ENCODE measurements around the gene ANK3. TPM values are rescaled to one million over a fixed set of nuclear protein-coding genes. Genes with fewer than 3 reads are reported as not detected.

Gene ANK3
- total and polyA plus RNA-seq, 2 experiments from 2014 or later: 46.5 to 85.2 TPM

DNA sequence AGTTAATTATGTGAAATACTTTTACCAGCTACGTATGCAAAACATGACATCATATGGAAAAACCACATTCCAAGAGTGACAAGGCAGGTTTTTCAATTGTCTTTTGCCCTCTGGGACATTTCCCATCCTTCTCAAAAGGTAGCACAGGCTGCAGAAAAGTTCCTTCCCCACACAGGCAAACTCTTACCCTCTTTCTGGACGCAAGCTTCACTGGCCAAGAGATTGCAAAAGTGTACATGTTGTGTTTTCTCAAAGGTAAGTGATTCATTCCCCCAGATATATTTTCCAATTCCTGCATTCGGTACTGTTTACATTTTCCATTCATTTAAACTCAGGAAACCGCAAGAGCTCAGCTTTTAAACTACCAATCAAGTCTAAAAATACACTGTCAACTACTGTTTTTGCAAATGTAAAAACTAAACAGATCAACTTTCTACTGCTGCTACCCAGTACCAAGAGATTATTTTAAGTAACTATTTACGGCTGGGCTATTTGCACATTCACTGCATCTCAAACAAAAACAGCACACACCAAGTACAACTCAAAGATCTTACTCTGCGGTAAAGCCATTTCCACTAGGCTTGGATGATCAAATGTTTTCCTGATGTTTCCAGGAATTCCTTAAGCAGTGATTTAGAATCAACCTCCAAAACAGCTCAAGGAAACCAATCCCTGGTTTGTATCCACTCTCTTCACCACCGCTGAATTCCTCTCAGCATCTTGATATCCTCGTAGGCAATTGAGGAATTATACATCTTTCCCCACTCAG, 249.7 kb downstream of the ANK3 start:
- no peaks in the 10 kb centered on the region for H3K27me3 ChIP-seq (ENCODE audit: insufficient read depth)
- Mint-ChIP-seq H3K4me3 (no peak overlapping the region), H3K27ac (no peak overlapping the region), H3K27me3 (ENCODE audit: insufficient read depth, low read depth, poor library complexity) (no peaks in the 10 kb centered on the region), H3K4me1 (peaks cover 19% of the 10 kb centered on the region), H3K36me3 (ENCODE audit: low read depth) (no peaks in the 10 kb centered on the region; the same call in 2 of the 3 replicates), H3K9me3 (no peaks in the 10 kb centered on the region)
- TF ChIP-seq, protein P1, sequence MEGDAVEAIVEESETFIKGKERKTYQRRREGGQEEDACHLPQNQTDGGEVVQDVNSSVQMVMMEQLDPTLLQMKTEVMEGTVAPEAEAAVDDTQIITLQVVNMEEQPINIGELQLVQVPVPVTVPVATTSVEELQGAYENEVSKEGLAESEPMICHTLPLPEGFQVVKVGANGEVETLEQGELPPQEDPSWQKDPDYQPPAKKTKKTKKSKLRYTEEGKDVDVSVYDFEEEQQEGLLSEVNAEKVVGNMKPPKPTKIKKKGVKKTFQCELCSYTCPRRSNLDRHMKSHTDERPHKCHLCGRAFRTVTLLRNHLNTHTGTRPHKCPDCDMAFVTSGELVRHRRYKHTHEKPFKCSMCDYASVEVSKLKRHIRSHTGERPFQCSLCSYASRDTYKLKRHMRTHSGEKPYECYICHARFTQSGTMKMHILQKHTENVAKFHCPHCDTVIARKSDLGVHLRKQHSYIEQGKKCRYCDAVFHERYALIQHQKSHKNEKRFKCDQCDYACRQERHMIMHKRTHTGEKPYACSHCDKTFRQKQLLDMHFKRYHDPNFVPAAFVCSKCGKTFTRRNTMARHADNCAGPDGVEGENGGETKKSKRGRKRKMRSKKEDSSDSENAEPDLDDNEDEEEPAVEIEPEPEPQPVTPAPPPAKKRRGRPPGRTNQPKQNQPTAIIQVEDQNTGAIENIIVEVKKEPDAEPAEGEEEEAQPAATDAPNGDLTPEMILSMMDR (conservative IDR thresholded peaks at IDR 0.05; ENCODE audit: low read depth in 2 of 2): no peak
- TF ChIP-seq STAT1 (IDR thresholded peaks at IDR 0.05; ENCODE audit: unreplicated experiment) (no peak), POLR2AphosphoS5 (IDR thresholded peaks at IDR 0.05; ENCODE audit: low read depth) (no peak), CREB1 (CRISPR knock-in tag; IDR thresholded peaks at IDR 0.05; ENCODE audit: low read depth) (peak; percentile 81), EZH2phosphoT487 (IDR thresholded peaks at IDR 0.05; ENCODE audit: unreplicated experiment) (no peak)
- TF ChIP-seq, protein P2, sequence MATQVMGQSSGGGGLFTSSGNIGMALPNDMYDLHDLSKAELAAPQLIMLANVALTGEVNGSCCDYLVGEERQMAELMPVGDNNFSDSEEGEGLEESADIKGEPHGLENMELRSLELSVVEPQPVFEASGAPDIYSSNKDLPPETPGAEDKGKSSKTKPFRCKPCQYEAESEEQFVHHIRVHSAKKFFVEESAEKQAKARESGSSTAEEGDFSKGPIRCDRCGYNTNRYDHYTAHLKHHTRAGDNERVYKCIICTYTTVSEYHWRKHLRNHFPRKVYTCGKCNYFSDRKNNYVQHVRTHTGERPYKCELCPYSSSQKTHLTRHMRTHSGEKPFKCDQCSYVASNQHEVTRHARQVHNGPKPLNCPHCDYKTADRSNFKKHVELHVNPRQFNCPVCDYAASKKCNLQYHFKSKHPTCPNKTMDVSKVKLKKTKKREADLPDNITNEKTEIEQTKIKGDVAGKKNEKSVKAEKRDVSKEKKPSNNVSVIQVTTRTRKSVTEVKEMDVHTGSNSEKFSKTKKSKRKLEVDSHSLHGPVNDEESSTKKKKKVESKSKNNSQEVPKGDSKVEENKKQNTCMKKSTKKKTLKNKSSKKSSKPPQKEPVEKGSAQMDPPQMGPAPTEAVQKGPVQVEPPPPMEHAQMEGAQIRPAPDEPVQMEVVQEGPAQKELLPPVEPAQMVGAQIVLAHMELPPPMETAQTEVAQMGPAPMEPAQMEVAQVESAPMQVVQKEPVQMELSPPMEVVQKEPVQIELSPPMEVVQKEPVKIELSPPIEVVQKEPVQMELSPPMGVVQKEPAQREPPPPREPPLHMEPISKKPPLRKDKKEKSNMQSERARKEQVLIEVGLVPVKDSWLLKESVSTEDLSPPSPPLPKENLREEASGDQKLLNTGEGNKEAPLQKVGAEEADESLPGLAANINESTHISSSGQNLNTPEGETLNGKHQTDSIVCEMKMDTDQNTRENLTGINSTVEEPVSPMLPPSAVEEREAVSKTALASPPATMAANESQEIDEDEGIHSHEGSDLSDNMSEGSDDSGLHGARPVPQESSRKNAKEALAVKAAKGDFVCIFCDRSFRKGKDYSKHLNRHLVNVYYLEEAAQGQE (IDR thresholded peaks at IDR 0.05; ENCODE audit: unreplicated experiment): no peak
- no peaks in the 10 kb centered on the region for H4K20me1 ChIP-seq (replicated peaks; ENCODE audit: insufficient read depth)
- H3F3A ChIP-seq (replicated peaks; ENCODE audit: low read depth): no peaks in the 10 kb centered on the region
- peaks cover 18% of the 10 kb centered on the region for H3K79me2 ChIP-seq (replicated peaks; ENCODE audit: insufficient read depth)
- no peaks in the 10 kb centered on the region for H3K36me3 ChIP-seq (ENCODE audit: insufficient read depth)
- no peaks in the 10 kb centered on the region for H3K9me2 ChIP-seq (ENCODE audit: insufficient read depth)
- peak overlapping the region; percentile 48 for H3K4me3 ChIP-seq
- ATAC-seq (peak; percentile 25), DNase-seq (ENCODE audit: low spot score) (peak; percentile 93)
- peak overlapping the region; percentile 69 for H3K4me2 ChIP-seq
- H3K27ac ChIP-seq (ENCODE audit: low read depth): peak overlapping the region; percentile 94
- H3K4me1 ChIP-seq (ENCODE audit: insufficient read depth): peaks cover 18% of the 10 kb centered on the region
- H2AFZ ChIP-seq: no peak overlapping the region

DNA sequence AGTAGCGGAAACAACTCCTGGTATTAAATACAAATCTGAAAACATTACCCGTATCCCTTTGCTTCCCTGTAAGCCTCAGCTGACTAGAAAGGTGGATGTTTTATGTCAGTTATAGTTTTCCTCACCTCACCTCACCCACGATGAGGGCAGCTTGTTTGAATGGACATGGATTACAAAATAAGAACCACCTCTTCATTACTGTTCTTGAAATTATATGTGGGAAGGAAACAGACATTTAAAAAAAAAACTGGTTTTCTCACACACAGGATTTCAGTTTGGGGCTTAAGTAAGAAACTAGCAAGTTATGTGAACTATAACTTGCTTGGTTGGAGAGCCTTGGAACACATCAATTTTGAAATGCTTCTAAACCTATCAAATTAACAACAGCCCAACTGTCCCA, 250.4 kb downstream of the ANK3 start:
- Histone ChIP-seq H3K9me2 (ENCODE audit: insufficient read depth) (no peaks in the 10 kb centered on the region), H2AFZ (no peak overlapping the region), H3K79me2 (replicated peaks; ENCODE audit: insufficient read depth) (peaks cover 18% of the 10 kb centered on the region), H3K4me3 (peak overlapping the region; percentile 48), H3F3A (replicated peaks; ENCODE audit: low read depth) (no peaks in the 10 kb centered on the region), H4K20me1 (replicated peaks; ENCODE audit: insufficient read depth) (no peaks in the 10 kb centered on the region), H3K4me2 (peak overlapping the region; percentile 61), H3K27ac (ENCODE audit: low read depth) (peak overlapping the region; percentile 92), H3K4me1 (ENCODE audit: insufficient read depth) (peaks cover 18% of the 10 kb centered on the region), H3K27me3 (ENCODE audit: insufficient read depth) (no peaks in the 10 kb centered on the region), H3K36me3 (ENCODE audit: insufficient read depth) (no peaks in the 10 kb centered on the region)
- Mint-ChIP-seq H3K36me3 (ENCODE audit: low read depth) (no peaks in the 10 kb centered on the region; the same call in 2 of the 3 replicates), H3K4me3 (no peak overlapping the region), H3K4me1 (peaks cover 19% of the 10 kb centered on the region), H3K9me3 (no peaks in the 10 kb centered on the region), H3K27ac (no peak overlapping the region), H3K27me3 (ENCODE audit: insufficient read depth, low read depth, poor library complexity) (no peaks in the 10 kb centered on the region)
- ATAC-seq (no peak), DNase-seq (ENCODE audit: low spot score) (no peak)
- TF ChIP-seq EZH2phosphoT487 (IDR thresholded peaks at IDR 0.05; ENCODE audit: unreplicated experiment) (no peak), ZNF114 (CRISPR knock-in tag; IDR thresholded peaks at IDR 0.05) (no peak), STAT1 (IDR thresholded peaks at IDR 0.05; ENCODE audit: unreplicated experiment) (no peak), NANOG (IDR thresholded peaks at IDR 0.05; ENCODE audit: borderline replicate concordance) (no peak), CREB1 (CRISPR knock-in tag; IDR thresholded peaks at IDR 0.05; ENCODE audit: low read depth) (no peak), ZNF331 (CRISPR knock-in tag; IDR thresholded peaks at IDR 0.05; ENCODE audit: low read depth) (no peak), POLR2AphosphoS5 (IDR thresholded peaks at IDR 0.05; ENCODE audit: low read depth) (no peak), EZH2 (IDR thresholded peaks at IDR 0.05; ENCODE audit: low read depth, unreplicated experiment) (no peak)
- TF ChIP-seq, protein P3, sequence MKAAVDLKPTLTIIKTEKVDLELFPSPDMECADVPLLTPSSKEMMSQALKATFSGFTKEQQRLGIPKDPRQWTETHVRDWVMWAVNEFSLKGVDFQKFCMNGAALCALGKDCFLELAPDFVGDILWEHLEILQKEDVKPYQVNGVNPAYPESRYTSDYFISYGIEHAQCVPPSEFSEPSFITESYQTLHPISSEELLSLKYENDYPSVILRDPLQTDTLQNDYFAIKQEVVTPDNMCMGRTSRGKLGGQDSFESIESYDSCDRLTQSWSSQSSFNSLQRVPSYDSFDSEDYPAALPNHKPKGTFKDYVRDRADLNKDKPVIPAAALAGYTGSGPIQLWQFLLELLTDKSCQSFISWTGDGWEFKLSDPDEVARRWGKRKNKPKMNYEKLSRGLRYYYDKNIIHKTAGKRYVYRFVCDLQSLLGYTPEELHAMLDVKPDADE (IDR thresholded peaks at IDR 0.05): no peak
- TF ChIP-seq, protein P1 (conservative IDR thresholded peaks at IDR 0.05; ENCODE audit: low read depth in 2 of 2): no peak

Data from GM23338 (cell line).